ENCODE measurements around the gene PARD3B.

- TF ChIP-seq CTCF (IDR thresholded peaks at IDR 0.05) (no peak), POLR2AphosphoS5 (IDR thresholded peaks at IDR 0.05; ENCODE audit: insufficient read depth in 1 of 2, low read depth in 1 of 2) (no peak), POLR2A (IDR thresholded peaks at IDR 0.05) (no peak)
Observed at GRCh38 chr2:204687776-204688175, 142.5 kb downstream of the PARD3B start.
